Thyroid gland (tissue), 4 donors: Measurements from ENCODE around the gene FBH1. TPM values are rescaled to one million over a fixed set of nuclear protein-coding genes. Genes with fewer than 3 reads are reported as not detected.

Experiments
- DNase-seq, 2 donors: peaks; one replicate each; pipeline ENCODE4 v3.0.0-alpha.2; 2019
- H3K27ac ChIP-seq, 3 donors: fragments of 200-600 bp; sonication (generic); 1 replicate in 2 of 3; 2 replicates in 1 of 3; pipeline ENCODE4 v1.5.1; 2016 to 2019; ENCODE audit warnings: mild to moderate bottlenecking in 1 of 3, moderate library complexity in 1 of 3
- H3K27me3 ChIP-seq: fragments of 200-600 bp; sonication (generic); one replicate; pipeline ENCODE4 v1.5.1; 2019
- H3K36me3 ChIP-seq, 2 donors: fragments of 200-600 bp; sonication (generic); one replicate each; pipeline ENCODE4 v1.5.1; 2016 to 2019
- H3K4me1 ChIP-seq, 2 donors: fragments of 200-600 bp; sonication (generic); one replicate each; pipeline ENCODE4 v1.5.1; 2017 to 2019
- H3K4me3 ChIP-seq, 3 donors: fragments of 200-600 bp; sonication (generic); replicated peaks in 1 of 3; 1 replicate in 2 of 3; 2 replicates in 1 of 3; pipeline ENCODE4 v1.5.1; 2016; ENCODE audit warnings: mild to moderate bottlenecking in 1 of 3
- H3K9me3 ChIP-seq: fragments of 200-600 bp; sonication (generic); one replicate; pipeline ENCODE4 v1.5.1; 2017
- POLR2A ChIP-seq, 2 donors: fragments of 450-650 bp; IDR thresholded peaks; one replicate each; pipeline ENCODE4 v1.6.1; 2017; ENCODE audit warnings: antibody characterized with exemption in 2 of 2, mild to moderate bottlenecking in 2 of 2, moderate library complexity in 1 of 2
- WGBS, 2 donors: methylation state at CpG; one replicate each; pipeline ENCODE4 v1.1.5; 2017; 5-methylcytosine and 5-hydroxymethylcytosine counted together
- intact Hi-C: fragments of 100-400 bp; cut with DNase I; formaldehyde crosslinking; loops from one replicate; pipeline ENCODE4 v1.15.1; 2023
- total RNA-seq, 4 donors: library from RNA; depleted of rRNA; stranded (reverse); fragments of >200 nt; gene quantifications; one replicate each; pipeline ENCODE4 v1.2.3, GENCODE V29; 2016
- TF ChIP-seq, protein P1 (sequence below), 6 experiments: fragments of 200-600 bp in 3 of 6; fragments of 450-650 bp in 3 of 6; sonication (generic) in 3 of 6; IDR thresholded peaks; one replicate each; pipeline ENCODE4 v1.5.1; 2016 to 2019; ENCODE audit warnings: antibody characterized with exemption in 6 of 6, mild to moderate bottlenecking in 2 of 6, inconsistent platforms in 1 of 6, moderate library complexity in 1 of 6

Gene FBH1
- 100 to 1,000 TPM in 1 of 4 donors, 10 to 100 TPM in 3; 88.3 to 100 (median 94.8) TPM for total RNA-seq

DNA sequence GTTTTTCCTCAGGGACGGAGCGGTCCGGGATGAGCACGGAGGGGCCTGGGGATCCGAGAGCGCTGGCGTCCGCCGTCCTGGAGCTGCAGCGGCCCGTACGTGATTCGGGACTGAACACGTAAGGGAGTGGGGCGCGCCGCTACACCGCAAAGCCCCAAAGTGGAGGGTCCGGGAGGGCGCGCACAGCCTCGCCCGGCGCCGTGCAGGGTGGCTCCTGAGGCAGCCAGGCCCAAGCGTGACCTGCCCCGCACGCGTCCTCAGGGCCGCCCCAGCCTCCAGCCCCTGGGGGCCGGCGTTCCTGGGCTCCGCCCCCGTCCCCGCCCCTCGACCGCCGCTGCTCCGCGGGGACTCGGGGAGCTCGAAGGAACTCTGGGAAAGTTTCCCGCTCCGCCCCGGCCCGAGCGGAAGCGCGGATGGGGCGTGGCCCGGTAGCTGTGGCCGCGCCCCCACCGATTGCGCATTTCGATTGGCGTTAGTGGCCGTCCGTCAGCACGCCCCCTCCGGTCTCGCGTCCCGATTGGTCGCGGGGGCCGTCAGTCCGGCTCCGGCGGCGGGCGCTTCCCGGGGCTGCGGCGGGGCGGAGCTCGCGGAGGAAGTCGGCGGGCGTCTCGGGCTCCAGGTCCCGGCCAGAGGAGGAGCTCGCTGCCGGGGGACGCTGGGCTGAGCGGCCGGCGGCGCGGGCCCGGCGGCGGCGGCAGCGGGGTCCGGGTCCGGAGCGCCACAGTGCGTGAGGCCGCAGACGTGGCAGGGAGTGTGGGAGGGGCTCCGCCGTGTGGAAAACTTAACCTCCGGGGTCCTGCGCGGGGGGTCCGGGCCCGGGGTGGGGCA is at the start of gene FBH1, which contains the start of gene ANKRD16:
Gene FBH1, plus strand, starts transcription at position 620 of the 828 bp plus-strand sequence. Its CDS starts 103 bp downstream, at position 723.
Gene ANKRD16, minus strand, starts transcription at position 270 of the 828 bp plus-strand sequence. CDS start 539 bp downstream, outside the sequence.
- peak; percentile 98 for DNase-seq
- peak in 1 of 2 donors; percentile 86 for TF ChIP-seq POLR2A (IDR thresholded peaks at IDR 0.05)
- TF ChIP-seq, protein P1, sequence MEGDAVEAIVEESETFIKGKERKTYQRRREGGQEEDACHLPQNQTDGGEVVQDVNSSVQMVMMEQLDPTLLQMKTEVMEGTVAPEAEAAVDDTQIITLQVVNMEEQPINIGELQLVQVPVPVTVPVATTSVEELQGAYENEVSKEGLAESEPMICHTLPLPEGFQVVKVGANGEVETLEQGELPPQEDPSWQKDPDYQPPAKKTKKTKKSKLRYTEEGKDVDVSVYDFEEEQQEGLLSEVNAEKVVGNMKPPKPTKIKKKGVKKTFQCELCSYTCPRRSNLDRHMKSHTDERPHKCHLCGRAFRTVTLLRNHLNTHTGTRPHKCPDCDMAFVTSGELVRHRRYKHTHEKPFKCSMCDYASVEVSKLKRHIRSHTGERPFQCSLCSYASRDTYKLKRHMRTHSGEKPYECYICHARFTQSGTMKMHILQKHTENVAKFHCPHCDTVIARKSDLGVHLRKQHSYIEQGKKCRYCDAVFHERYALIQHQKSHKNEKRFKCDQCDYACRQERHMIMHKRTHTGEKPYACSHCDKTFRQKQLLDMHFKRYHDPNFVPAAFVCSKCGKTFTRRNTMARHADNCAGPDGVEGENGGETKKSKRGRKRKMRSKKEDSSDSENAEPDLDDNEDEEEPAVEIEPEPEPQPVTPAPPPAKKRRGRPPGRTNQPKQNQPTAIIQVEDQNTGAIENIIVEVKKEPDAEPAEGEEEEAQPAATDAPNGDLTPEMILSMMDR (IDR thresholded peaks at IDR 0.05), result no peak
- intact Hi-C loops, result loop anchor here (5.0 kb wide), 1 partner anchor 73 kb away; no protein-coding TSS in a partner anchor
- Histone ChIP-seq H3K4me3 (peak within 1 kb of the TSS; percentile 88 to 96 (median 91)), H3K36me3 (peaks cover under 1 to 11% of the 10 kb centered on the region in 2 donors), H3K4me1 (peaks cover 17 to 23% of the 10 kb centered on the region in 2 donors), H3K27ac (peak within 1 kb of the TSS in 2 of 3 donors; percentile 47 to 65), H3K27me3 (no peaks in the 10 kb centered on the region), H3K9me3 (no peaks in the 10 kb centered on the region)
- 0 to 1% methylated on average over 15 to 32 of the region's 109 CpGs for WGBS, 2 donors

DNA sequence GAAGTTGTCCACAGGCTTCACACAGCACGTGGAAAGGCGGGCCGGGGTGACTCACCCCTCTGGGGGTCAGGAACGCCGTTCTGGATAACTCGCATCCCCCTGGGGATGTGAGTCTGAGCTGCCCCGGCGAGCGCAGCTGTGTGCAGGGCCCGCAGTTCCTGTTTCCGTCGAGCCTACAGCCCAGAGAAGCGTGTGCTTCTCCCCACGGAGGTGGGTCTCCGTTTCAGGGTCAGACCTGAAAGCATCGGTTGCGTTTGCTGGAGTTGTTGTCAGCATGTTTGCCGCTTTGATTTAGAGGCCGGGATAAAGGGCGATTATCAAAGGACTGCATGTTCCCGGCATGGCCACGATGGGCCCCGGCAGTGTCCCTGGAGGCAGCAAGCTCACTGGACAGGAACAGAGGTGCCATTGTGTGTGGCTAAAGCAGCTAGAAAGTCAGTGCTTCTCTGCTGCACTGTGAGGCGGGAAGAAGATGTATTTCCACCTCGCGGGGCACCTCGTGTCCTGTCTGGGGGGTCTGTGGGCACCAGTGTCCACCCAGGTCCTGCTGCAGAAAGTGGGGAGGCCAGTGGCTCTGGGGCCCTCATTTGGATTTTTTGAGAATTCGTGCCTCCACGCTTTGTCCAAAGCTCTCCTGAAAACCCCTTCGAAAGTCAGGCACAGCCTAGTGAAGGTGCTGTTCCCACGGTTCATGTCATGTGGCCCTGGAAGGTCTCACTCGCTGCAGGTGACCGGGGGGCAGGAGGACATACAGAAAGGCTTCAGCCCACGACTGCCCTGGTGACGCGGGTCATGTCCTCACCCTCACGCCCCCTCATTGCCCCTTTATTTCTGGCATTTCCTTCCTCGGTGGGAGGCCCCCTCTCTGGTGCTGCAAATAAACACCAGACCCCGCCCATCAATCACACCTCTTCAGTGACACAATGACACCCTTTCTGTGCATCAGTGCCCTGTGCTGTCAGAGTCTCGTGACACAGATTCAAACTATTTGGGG is 49.4 kb upstream of the FBH1 start:
- Histone ChIP-seq H3K27me3 (no peaks in the 10 kb centered on the region), H3K9me3 (no peaks in the 10 kb centered on the region), H3K27ac (no peak overlapping the region), H3K36me3 (no peaks in the 10 kb centered on the region), H3K4me3 (no peak overlapping the region), H3K4me1 (no peaks in the 10 kb centered on the region)
- 51 to 60% methylated on average over 36 to 37 of the region's 40 CpGs for WGBS, 2 donors
- TF ChIP-seq, protein P1 (IDR thresholded peaks at IDR 0.05), result no peak
- TF ChIP-seq POLR2A (IDR thresholded peaks at IDR 0.05), result no peak
- DNase-seq, result no peak
- intact Hi-C loops, result no loop called here

DNA sequence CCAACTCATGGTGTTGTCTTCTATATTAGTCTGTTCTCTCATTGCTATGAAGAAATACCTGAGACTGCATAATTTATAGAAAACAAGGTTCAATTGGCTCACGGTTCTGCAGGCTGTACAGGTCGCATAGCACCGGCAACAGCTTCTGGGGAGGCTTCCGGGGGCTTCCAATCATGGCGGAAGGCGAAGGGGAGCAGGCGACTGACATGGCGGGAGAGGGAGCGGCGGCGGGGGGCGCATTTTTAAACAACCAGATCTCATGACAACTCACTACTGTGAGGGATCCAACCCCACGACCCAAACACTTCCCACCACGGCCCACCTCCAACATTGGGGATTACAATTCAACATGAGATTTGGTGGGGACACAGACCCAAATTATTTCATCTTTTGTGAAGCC is 48.1 kb upstream of the FBH1 start:
- no peak for TF ChIP-seq POLR2A (IDR thresholded peaks at IDR 0.05)
- TF ChIP-seq, protein P1 (IDR thresholded peaks at IDR 0.05), result no peak
- H3K9me3 ChIP-seq, result no peaks in the 10 kb centered on the region
- H3K36me3 ChIP-seq, result no peaks in the 10 kb centered on the region
- DNase-seq, result no peak
- intact Hi-C loops, result no loop called here
- H3K27ac ChIP-seq, result no peak overlapping the region
- no peaks in the 10 kb centered on the region for H3K27me3 ChIP-seq
- H3K4me1 ChIP-seq, result no peaks in the 10 kb centered on the region
- no peak overlapping the region for H3K4me3 ChIP-seq
- 92 to 95% methylated on average over 14 of the region's 14 CpGs for WGBS, 2 donors

DNA sequence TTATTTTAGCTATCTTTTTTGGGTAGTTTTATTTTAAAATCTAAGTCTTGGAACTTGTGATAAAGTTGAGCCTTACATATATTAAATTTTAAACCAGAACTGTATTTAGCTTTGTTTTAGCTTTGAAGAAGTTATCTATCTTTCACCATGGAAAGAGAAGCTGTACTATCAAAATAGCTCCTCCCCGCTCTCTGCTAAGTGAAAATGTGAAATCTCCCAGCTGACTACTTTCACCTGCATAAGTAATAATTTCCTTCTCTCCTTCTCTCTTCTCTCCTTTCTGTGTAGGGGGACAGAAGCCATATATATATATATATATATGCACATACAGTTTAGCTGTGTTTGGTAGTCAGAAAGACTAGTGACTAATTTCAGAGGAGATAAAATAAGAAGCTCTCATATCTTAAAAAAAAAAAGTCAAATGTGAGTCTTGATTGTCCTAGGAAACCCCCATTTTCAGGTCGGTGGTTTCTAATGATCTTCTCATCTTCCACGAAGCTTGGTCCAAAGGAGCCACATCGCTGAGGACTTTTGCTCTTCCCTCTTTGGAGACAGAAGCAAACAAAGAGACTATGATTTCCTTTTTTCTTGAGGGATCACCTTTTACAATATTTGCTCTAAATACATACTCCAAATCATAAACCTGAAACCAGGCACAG is 46.2 kb upstream of the FBH1 start:
- Histone ChIP-seq H3K36me3 (no peaks in the 10 kb centered on the region), H3K4me3 (no peak overlapping the region), H3K27ac (no peak overlapping the region), H3K9me3 (no peaks in the 10 kb centered on the region), H3K4me1 (no peaks in the 10 kb centered on the region), H3K27me3 (no peaks in the 10 kb centered on the region)
- intact Hi-C loops, result no loop called here
- no peak for DNase-seq
- 75 to 82% methylated on average over 4 of the region's 4 CpGs for WGBS, 2 donors
- no peak for TF ChIP-seq POLR2A (IDR thresholded peaks at IDR 0.05)
- TF ChIP-seq, protein P1 (IDR thresholded peaks at IDR 0.05), result no peak
